Fibroblast of skin of scalp (primary cell): ENCODE results near the gene SHPK.
"Not testable (repeated sequence)": the region's sequence is repeated elsewhere in the genome, so short reads cannot be mapped to it uniquely, and the experiment has no call there.

Source experiments
- DNase-seq: peaks from one replicate; pipeline ENCODE4 v3.0.0-alpha.2; 2013

SHPK gene

GRCh38 chr17:3585826-3586225 is 50.2 kb downstream of the SHPK start:
- no peak for DNase-seq

- DNase-seq, result no peak
These were observed 52.6 kb downstream of the SHPK start for GRCh38 chr17:3583456-3583855.

GRCh38 chr17:3582915-3583314 is 53.1 kb downstream of the SHPK start:
- no peak for DNase-seq

GRCh38 chr17:3578667-3579066 is 57.4 kb downstream of the SHPK start:
- DNase-seq, result not testable (repeated sequence)

GRCh38 chr17:3576970-3577369 is 59.1 kb downstream of the SHPK start:
- no peak for DNase-seq

- no peak for DNase-seq
These were observed 60.5 kb downstream of the SHPK start for GRCh38 chr17:3575511-3575910.

GRCh38 chr17:3574231-3574630 is 61.8 kb downstream of the SHPK start:
- no peak for DNase-seq

- no peak for DNase-seq
These were observed 62.6 kb downstream of the SHPK start for GRCh38 chr17:3573246-3574100.

GRCh38 chr17:3572231-3572630 is 63.8 kb downstream of the SHPK start:
- no peak for DNase-seq

GRCh38 chr17:3571043-3571900 is 64.8 kb downstream of the SHPK start:
- DNase-seq, result no peak

- DNase-seq, result no peak
These were observed 66.4 kb downstream of the SHPK start for GRCh38 chr17:3569534-3570137.

GRCh38 chr17:3566551-3566950 is 69.5 kb downstream of the SHPK start:
- DNase-seq, result no peak

- no peak for DNase-seq
These were observed 70.9 kb downstream of the SHPK start for GRCh38 chr17:3565143-3565542.

GRCh38 chr17:3564241-3564640 is 71.8 kb downstream of the SHPK start:
- DNase-seq, result not testable (repeated sequence)

- DNase-seq, result no peak
These were observed 76.8 kb downstream of the SHPK start for GRCh38 chr17:3559270-3559645.

GRCh38 chr17:3558603-3559269 is 77.3 kb downstream of the SHPK start:
- DNase-seq, result no peak
